Endothelial cell (in vitro differentiated cells): ENCODE results near the gene EPHA6. TPM values are rescaled to one million over a fixed set of nuclear protein-coding genes. Genes with fewer than 3 reads are reported as not detected.

ENCODE experiments used
- DNase-seq: peaks from one replicate; pipeline ENCODE4 v3.0.0; 2021; ENCODE audit warnings: low spot score
- H3K27ac Mint-ChIP-seq: one replicate; pipeline ENCODE4 v1.8.0; 2021; ENCODE audit warnings: mixed read lengths, inconsistent platforms; ENCODE audit not compliant: unreplicated experiment
- H3K27me3 Mint-ChIP-seq: one replicate; pipeline ENCODE4 v1.8.0; 2021; ENCODE audit warnings: mild to moderate bottlenecking, moderate library complexity, mixed read lengths, inconsistent platforms; ENCODE audit not compliant: unreplicated experiment
- H3K36me3 Mint-ChIP-seq: one replicate; pipeline ENCODE4 v1.8.0; 2021; ENCODE audit warnings: mild to moderate bottlenecking, low read depth, mixed read lengths, inconsistent platforms; ENCODE audit not compliant: unreplicated experiment
- H3K4me1 Mint-ChIP-seq: one replicate; pipeline ENCODE4 v1.8.0; 2021; ENCODE audit warnings: mild to moderate bottlenecking, mixed read lengths, inconsistent platforms; ENCODE audit not compliant: unreplicated experiment
- H3K4me3 Mint-ChIP-seq: one replicate; pipeline ENCODE4 v1.8.0; 2021; ENCODE audit warnings: mild to moderate bottlenecking, mixed read lengths, inconsistent platforms; ENCODE audit not compliant: unreplicated experiment
- H3K9me3 Mint-ChIP-seq: one replicate; pipeline ENCODE4 v1.8.0; 2021; ENCODE audit warnings: mixed read lengths, inconsistent platforms; ENCODE audit not compliant: unreplicated experiment
- total RNA-seq: library from RNA; stranded (reverse); fragmentation: NEBNext Ultra II Directional; extraction: Animal tissue kit (Norgen Biotek cat#: 25700); gene quantifications from one replicate; pipeline ENCODE4 v1.2.1, GENCODE V29; 2021; ENCODE audit not compliant: unreplicated experiment
- TF ChIP-seq, protein P1 (sequence below): fragments of 200-600 bp; sonication (generic); IDR thresholded peaks from one replicate; pipeline ENCODE4 v1.5.0; 2021; ENCODE audit warnings: antibody characterized with exemption; ENCODE audit not compliant: unreplicated experiment

EPHA6 gene
- total RNA-seq, 1 donor from 2014 or later: 21.8 TPM

GRCh38 chr3:96863129-96863740, 48.8 kb downstream of the EPHA6 start:
- H3K27me3 Mint-ChIP-seq: no peaks in the 10 kb centered on the region
- no peaks in the 10 kb centered on the region for H3K4me1 Mint-ChIP-seq
- H3K4me3 Mint-ChIP-seq: no peak overlapping the region
- no peaks in the 10 kb centered on the region for H3K9me3 Mint-ChIP-seq
- TF ChIP-seq, protein P1, sequence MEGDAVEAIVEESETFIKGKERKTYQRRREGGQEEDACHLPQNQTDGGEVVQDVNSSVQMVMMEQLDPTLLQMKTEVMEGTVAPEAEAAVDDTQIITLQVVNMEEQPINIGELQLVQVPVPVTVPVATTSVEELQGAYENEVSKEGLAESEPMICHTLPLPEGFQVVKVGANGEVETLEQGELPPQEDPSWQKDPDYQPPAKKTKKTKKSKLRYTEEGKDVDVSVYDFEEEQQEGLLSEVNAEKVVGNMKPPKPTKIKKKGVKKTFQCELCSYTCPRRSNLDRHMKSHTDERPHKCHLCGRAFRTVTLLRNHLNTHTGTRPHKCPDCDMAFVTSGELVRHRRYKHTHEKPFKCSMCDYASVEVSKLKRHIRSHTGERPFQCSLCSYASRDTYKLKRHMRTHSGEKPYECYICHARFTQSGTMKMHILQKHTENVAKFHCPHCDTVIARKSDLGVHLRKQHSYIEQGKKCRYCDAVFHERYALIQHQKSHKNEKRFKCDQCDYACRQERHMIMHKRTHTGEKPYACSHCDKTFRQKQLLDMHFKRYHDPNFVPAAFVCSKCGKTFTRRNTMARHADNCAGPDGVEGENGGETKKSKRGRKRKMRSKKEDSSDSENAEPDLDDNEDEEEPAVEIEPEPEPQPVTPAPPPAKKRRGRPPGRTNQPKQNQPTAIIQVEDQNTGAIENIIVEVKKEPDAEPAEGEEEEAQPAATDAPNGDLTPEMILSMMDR: peak; percentile 73
- no peaks in the 10 kb centered on the region for H3K36me3 Mint-ChIP-seq
- no peak overlapping the region for H3K27ac Mint-ChIP-seq
- peak; percentile 41 for DNase-seq

DNA sequence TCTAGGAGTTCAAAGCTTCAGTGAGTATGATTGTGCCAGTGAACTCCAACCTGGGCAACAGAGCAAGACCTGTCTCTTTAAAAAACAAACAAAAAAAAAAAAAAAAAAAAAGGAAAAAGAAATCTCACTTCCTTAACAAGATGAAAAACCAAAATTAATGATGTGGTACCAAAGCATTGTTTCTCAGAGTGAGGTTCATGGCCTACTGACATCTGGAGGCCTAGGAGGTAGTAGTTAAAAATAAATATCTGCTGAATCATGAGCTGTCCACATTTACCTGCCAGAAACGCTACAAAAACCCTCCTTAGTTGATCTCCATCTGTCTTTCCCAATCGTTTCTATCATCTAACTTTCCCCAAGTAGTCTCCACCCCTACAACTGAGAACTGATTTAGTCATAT, 51.2 kb downstream of the EPHA6 start:
- no peak overlapping the region for H3K4me3 Mint-ChIP-seq
- H3K27ac Mint-ChIP-seq: no peak overlapping the region
- no peak for DNase-seq
- H3K36me3 Mint-ChIP-seq: no peaks in the 10 kb centered on the region
- H3K27me3 Mint-ChIP-seq: no peaks in the 10 kb centered on the region
- no peaks in the 10 kb centered on the region for H3K9me3 Mint-ChIP-seq
- TF ChIP-seq, protein P1: no peak
- H3K4me1 Mint-ChIP-seq: no peaks in the 10 kb centered on the region

GRCh38 chr3:96869316-96869715, 54.9 kb downstream of the EPHA6 start:
- no peaks in the 10 kb centered on the region for H3K4me1 Mint-ChIP-seq
- no peaks in the 10 kb centered on the region for H3K9me3 Mint-ChIP-seq
- DNase-seq: no peak
- H3K27me3 Mint-ChIP-seq: no peaks in the 10 kb centered on the region
- H3K27ac Mint-ChIP-seq: no peak overlapping the region
- TF ChIP-seq, protein P1: no peak
- no peaks in the 10 kb centered on the region for H3K36me3 Mint-ChIP-seq
- H3K4me3 Mint-ChIP-seq: no peak overlapping the region

- DNase-seq: no peak
- Mint-ChIP-seq H3K27me3 (peaks cover 3% of the 10 kb centered on the region), H3K4me1 (no peaks in the 10 kb centered on the region), H3K9me3 (no peaks in the 10 kb centered on the region), H3K27ac (no peak overlapping the region), H3K36me3 (peaks cover 3% of the 10 kb centered on the region), H3K4me3 (no peak overlapping the region)
- TF ChIP-seq, protein P1: no peak
Observed at GRCh38 chr3:96877510-96877909, 63.1 kb downstream of the EPHA6 start.

DNA sequence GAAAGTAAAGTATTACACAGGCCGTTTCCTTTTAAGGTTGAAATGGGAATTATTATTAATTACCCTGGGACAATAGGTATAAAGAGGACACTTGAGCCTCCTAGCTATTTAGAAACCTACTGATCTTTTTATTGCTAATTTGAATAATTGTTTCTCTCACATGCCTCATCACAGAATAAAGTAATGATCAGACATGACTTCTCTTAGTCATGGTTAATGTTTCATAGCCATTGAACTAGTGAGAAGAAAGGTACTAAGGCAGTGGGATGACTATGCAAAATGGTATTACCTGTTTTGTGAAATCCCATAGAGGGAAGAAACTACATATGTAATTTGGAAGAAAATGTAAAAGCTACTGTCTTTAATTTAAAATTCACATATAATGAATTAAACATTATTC, 85.6 kb downstream of the EPHA6 start:
- no peaks in the 10 kb centered on the region for H3K9me3 Mint-ChIP-seq
- TF ChIP-seq, protein P1: no peak
- H3K27ac Mint-ChIP-seq: no peak overlapping the region
- no peaks in the 10 kb centered on the region for H3K36me3 Mint-ChIP-seq
- no peak for DNase-seq
- no peaks in the 10 kb centered on the region for H3K27me3 Mint-ChIP-seq
- H3K4me1 Mint-ChIP-seq: no peaks in the 10 kb centered on the region
- no peak overlapping the region for H3K4me3 Mint-ChIP-seq
